CD4-positive, CD25-positive, alpha-beta regulatory T cell (primary cell): Measurements from ENCODE around the gene MAST4. TPM values are rescaled to one million over a fixed set of nuclear protein-coding genes. Genes with fewer than 3 reads are reported as not detected.

Experiments used
- ATAC-seq, 2 donors: fragments of 150-1000 bp; cut with Tn5 transposase; one replicate each; pipeline ENCODE4 v1.10.0; 2021; ENCODE audit warnings: low read depth in 2 of 2, moderate number of reproducible peaks in 2 of 2, moderate library complexity in 1 of 2
- DNase-seq, 3 donors: peaks; one replicate each; pipeline versions ENCODE4 v3.0.0 to v3.0.0-alpha.2; 2012 to 2022; ENCODE audit warnings: mixed read lengths in 1 of 3
- H3K27ac ChIP-seq: one replicate; pipeline ENCODE4 v1.7.0; 2013; ENCODE audit warnings: mild to moderate bottlenecking, low read length; ENCODE audit not compliant: insufficient read depth, poor library complexity, severe bottlenecking
- H3K27me3 ChIP-seq: one replicate; pipeline ENCODE4 v1.7.0; 2013; ENCODE audit warnings: low read length; ENCODE audit not compliant: control insufficient read depth, insufficient read depth
- H3K36me3 ChIP-seq: one replicate; pipeline ENCODE4 v1.7.0; 2013; ENCODE audit warnings: mild to moderate bottlenecking, low read length, moderate library complexity; ENCODE audit not compliant: control insufficient read depth, insufficient read depth
- H3K4me1 ChIP-seq: 2 replicates; pipeline ENCODE4 v1.7.0; 2013; ENCODE audit warnings: mild to moderate bottlenecking, low read length; ENCODE audit not compliant: insufficient read depth, control insufficient read depth, poor library complexity, severe bottlenecking
- H3K4me3 ChIP-seq: one replicate; pipeline ENCODE4 v1.7.0; 2013; ENCODE audit warnings: low read depth, mild to moderate bottlenecking, low read length, moderate library complexity
- H3K9me3 ChIP-seq, 2 experiments: 1 replicate in 1 of 2; 2 replicates in 1 of 2; pipeline ENCODE4 v1.7.0; 2013; ENCODE audit warnings: low read length in 2 of 2, mild to moderate bottlenecking in 1 of 2, moderate library complexity in 1 of 2; ENCODE audit not compliant: control insufficient read depth in 2 of 2
- H3K27ac Mint-ChIP-seq, 3 donors: one replicate each; pipeline ENCODE4 v1.8.0; 2020 to 2022; ENCODE audit warnings: mild to moderate bottlenecking in 3 of 3, mixed read lengths in 3 of 3, moderate library complexity in 2 of 3
- H3K27me3 Mint-ChIP-seq: one replicate; pipeline ENCODE4 v1.8.0; 2022; ENCODE audit warnings: mild to moderate bottlenecking, mixed read lengths
- H3K36me3 Mint-ChIP-seq: one replicate; pipeline ENCODE4 v1.8.0; 2020; ENCODE audit warnings: mixed read lengths
- H3K4me1 Mint-ChIP-seq, 4 donors: one replicate each; pipeline ENCODE4 v1.8.0; 2020 to 2022; ENCODE audit warnings: mixed read lengths in 4 of 4, mild to moderate bottlenecking in 1 of 4
- H3K4me3 Mint-ChIP-seq, 4 donors: one replicate each; pipeline ENCODE4 v1.8.0; 2020 to 2022; ENCODE audit warnings: mild to moderate bottlenecking in 4 of 4, mixed read lengths in 4 of 4, moderate library complexity in 3 of 4
- H3K9me3 Mint-ChIP-seq, 7 donors: one replicate each; pipeline ENCODE4 v1.8.0; 2020 to 2022; ENCODE audit warnings: mixed read lengths in 7 of 7, mild to moderate bottlenecking in 3 of 7, moderate library complexity in 2 of 7
- polyA plus RNA-seq, 4 donors: library from polyadenylated mRNA; unstranded; fragments of 300-500 nt; fragmentation: Illumina TruSeq; gene quantifications; one replicate each; pipeline ENCODE4 v1.2.3, GENCODE V29; 2021
- total RNA-seq: library from RNA; stranded (reverse); gene quantifications from one replicate; pipeline ENCODE4 v1.2.3, GENCODE V29; 2022

Gene MAST4
- total and polyA plus RNA-seq, 5 donors from 2014 or later, result 11.7 to 54.1 (median 12.7) TPM

GRCh38 chr5:66720780-66721179 is 124.6 kb downstream of the MAST4 start:
- H3K27me3 ChIP-seq, result no peaks in the 10 kb centered on the region
- H3K27ac ChIP-seq, result no peak overlapping the region
- H3K4me3 Mint-ChIP-seq, result no peak overlapping the region
- no peaks in the 10 kb centered on the region for H3K36me3 ChIP-seq
- H3K4me1 Mint-ChIP-seq, result no peaks in the 10 kb centered on the region
- ATAC-seq (no peak), DNase-seq (no peak)
- H3K27ac Mint-ChIP-seq, result no peak overlapping the region
- no peak overlapping the region for H3K4me3 ChIP-seq
- H3K9me3 Mint-ChIP-seq, result peaks cover 0 to 2% (median 0%) of the 10 kb centered on the region in 7 donors
- no peaks in the 10 kb centered on the region for H3K36me3 Mint-ChIP-seq
- H3K27me3 Mint-ChIP-seq, result peaks cover 19% of the 10 kb centered on the region
- H3K9me3 ChIP-seq, result no peaks in the 10 kb centered on the region
- no peaks in the 10 kb centered on the region for H3K4me1 ChIP-seq

- H3K4me3 Mint-ChIP-seq, result no peak overlapping the region
- peaks cover 1% of the 10 kb centered on the region for H3K27me3 ChIP-seq
- no peak overlapping the region for H3K27ac Mint-ChIP-seq
- no peaks in the 10 kb centered on the region for H3K36me3 Mint-ChIP-seq
- no peaks in the 10 kb centered on the region for H3K4me1 Mint-ChIP-seq
- no peak overlapping the region for H3K4me3 ChIP-seq
- DNase-seq (no peak), ATAC-seq (no peak)
- peaks cover 0 to 2% (median 0%) of the 10 kb centered on the region in 7 donors for H3K9me3 Mint-ChIP-seq
- no peaks in the 10 kb centered on the region for H3K4me1 ChIP-seq
- no peaks in the 10 kb centered on the region for H3K9me3 ChIP-seq
- peaks cover 19% of the 10 kb centered on the region for H3K27me3 Mint-ChIP-seq
- H3K36me3 ChIP-seq, result no peaks in the 10 kb centered on the region
- H3K27ac ChIP-seq, result no peak overlapping the region
Measured at GRCh38 chr5:66722686-66723085, 126.5 kb downstream of the MAST4 start.

- H3K27me3 ChIP-seq, result peaks cover 1% of the 10 kb centered on the region
- no peaks in the 10 kb centered on the region for H3K4me1 Mint-ChIP-seq
- no peak overlapping the region for H3K27ac Mint-ChIP-seq
- no peaks in the 10 kb centered on the region for H3K9me3 ChIP-seq
- ATAC-seq, result no peak
- H3K4me3 ChIP-seq, result no peak overlapping the region
- H3K36me3 ChIP-seq, result no peaks in the 10 kb centered on the region
- H3K27me3 Mint-ChIP-seq, result peaks cover 19% of the 10 kb centered on the region
- no peak overlapping the region for H3K4me3 Mint-ChIP-seq
- no peak overlapping the region for H3K27ac ChIP-seq
- H3K4me1 ChIP-seq, result no peaks in the 10 kb centered on the region
- DNase-seq, result no peak
- no peaks in the 10 kb centered on the region for H3K36me3 Mint-ChIP-seq
- peaks cover 0 to 2% (median 0%) of the 10 kb centered on the region in 7 donors for H3K9me3 Mint-ChIP-seq
Measured at GRCh38 chr5:66724349-66725139, 128.4 kb downstream of the MAST4 start.

DNA sequence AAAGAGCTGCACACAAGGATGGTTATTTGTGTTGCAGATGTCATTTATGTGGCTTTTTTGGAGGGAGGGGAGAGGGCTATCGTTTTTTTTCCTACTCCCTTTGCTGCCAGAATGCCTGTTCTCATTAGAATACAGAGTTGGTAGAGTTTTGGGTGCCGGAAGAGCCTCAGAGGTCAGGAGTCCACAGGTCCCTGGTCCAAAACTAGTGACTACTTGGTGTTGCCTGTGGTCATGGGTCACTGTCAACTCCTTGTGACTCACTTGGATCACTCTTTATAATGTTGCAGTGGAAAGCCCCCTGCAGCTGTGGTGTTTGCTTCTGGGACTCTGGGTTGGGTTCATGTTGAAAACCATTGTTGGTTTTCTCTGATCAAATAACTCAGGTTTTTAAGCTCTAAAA is 131.4 kb downstream of the MAST4 start:
- Histone ChIP-seq H3K4me1 (no peaks in the 10 kb centered on the region), H3K27me3 (peaks cover 3% of the 10 kb centered on the region), H3K27ac (no peak overlapping the region), H3K4me3 (no peak overlapping the region), H3K9me3 (no peaks in the 10 kb centered on the region), H3K36me3 (no peaks in the 10 kb centered on the region)
- Mint-ChIP-seq H3K4me1 (no peaks in the 10 kb centered on the region), H3K9me3 (no peaks in the 10 kb centered on the region), H3K4me3 (no peak overlapping the region), H3K27me3 (peaks cover 4% of the 10 kb centered on the region), H3K27ac (no peak overlapping the region), H3K36me3 (no peaks in the 10 kb centered on the region)
- ATAC-seq (no peak), DNase-seq (no peak)

DNA sequence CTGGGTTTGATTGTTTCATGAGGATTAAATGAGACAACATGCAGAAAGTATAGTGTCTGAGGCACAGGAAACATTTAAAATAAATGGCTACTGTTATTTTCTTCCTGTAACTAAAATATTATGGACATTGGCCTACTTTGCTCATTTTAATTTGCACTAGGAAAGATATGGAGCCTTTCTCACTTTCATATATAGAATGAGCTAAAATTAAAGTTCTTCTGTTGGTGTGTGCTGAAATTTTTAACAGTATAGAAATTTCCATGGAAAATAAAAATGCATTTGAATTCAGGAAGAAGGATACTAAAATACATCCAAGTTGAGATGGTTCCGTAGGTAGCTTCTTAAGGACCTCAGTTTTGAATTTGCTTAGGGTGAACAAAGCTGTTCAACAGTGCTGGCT is 131.9 kb downstream of the MAST4 start:
- no peak for ATAC-seq
- no peaks in the 10 kb centered on the region for H3K4me1 ChIP-seq
- H3K9me3 Mint-ChIP-seq, result no peaks in the 10 kb centered on the region
- no peak overlapping the region for H3K27ac Mint-ChIP-seq
- no peaks in the 10 kb centered on the region for H3K36me3 Mint-ChIP-seq
- no peak overlapping the region for H3K4me3 Mint-ChIP-seq
- peaks cover 4% of the 10 kb centered on the region for H3K27me3 ChIP-seq
- no peaks in the 10 kb centered on the region for H3K9me3 ChIP-seq
- no peak overlapping the region for H3K4me3 ChIP-seq
- no peak overlapping the region for H3K27ac ChIP-seq
- no peaks in the 10 kb centered on the region for H3K36me3 ChIP-seq
- H3K27me3 Mint-ChIP-seq, result peaks cover 4% of the 10 kb centered on the region
- DNase-seq, result no peak
- no peaks in the 10 kb centered on the region for H3K4me1 Mint-ChIP-seq

DNA sequence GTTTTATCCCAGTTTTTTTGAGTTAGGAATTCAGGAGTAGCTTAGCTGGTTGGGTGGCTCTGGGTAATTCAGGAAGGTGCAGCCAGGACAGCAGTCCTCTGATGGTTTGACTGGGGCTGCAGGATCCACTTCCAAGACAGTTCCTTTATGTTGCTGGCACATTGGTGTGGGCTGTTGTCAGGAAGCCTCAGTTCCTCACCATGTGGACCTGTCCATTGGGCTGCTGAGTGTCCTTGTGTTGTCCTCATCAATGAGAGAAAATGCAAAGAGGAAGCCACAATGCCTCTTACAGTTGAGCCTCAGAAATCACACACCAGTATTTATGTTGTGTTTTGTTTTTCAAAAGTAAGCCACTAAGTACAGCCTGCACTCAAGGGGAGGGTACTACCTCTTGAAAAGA is 140.9 kb downstream of the MAST4 start:
- peaks cover 13% of the 10 kb centered on the region for H3K27me3 ChIP-seq
- Mint-ChIP-seq H3K4me1 (no peaks in the 10 kb centered on the region), H3K27me3 (peaks cover 10% of the 10 kb centered on the region), H3K27ac (no peak overlapping the region), H3K4me3 (no peak overlapping the region), H3K9me3 (peaks cover 0 to 2% (median 0%) of the 10 kb centered on the region in 7 donors), H3K36me3 (no peaks in the 10 kb centered on the region)
- no peaks in the 10 kb centered on the region for H3K36me3 ChIP-seq
- ATAC-seq (no peak), DNase-seq (no peak)
- no peak overlapping the region for H3K4me3 ChIP-seq
- H3K9me3 ChIP-seq, result no peaks in the 10 kb centered on the region
- H3K27ac ChIP-seq, result no peak overlapping the region
- no peaks in the 10 kb centered on the region for H3K4me1 ChIP-seq

DNA sequence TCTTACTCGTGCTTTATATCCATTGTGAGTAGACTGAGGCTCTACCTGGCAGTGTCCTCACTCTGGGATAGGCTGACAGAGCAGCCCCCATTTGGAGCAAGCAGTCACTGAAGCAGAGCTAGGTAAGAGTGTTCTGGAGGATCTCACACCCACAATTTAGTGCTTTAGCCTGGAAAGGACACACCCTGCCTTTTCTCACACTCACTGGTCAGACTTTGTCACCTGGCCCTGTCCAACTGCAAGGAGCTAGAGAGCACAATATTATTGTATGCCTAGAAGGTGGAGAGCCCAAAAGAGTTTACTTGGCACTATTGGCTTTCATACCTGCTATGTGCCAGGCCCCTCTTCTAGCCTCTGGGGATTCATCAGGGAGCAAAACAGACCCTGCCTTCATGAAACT is 141.9 kb downstream of the MAST4 start:
- H3K4me3 ChIP-seq, result no peak overlapping the region
- H3K4me3 Mint-ChIP-seq, result no peak overlapping the region
- peaks cover 15% of the 10 kb centered on the region for H3K27me3 Mint-ChIP-seq
- no peaks in the 10 kb centered on the region for H3K36me3 Mint-ChIP-seq
- H3K36me3 ChIP-seq, result no peaks in the 10 kb centered on the region
- no peaks in the 10 kb centered on the region for H3K9me3 ChIP-seq
- H3K4me1 Mint-ChIP-seq, result no peaks in the 10 kb centered on the region
- peaks cover 10% of the 10 kb centered on the region for H3K27me3 ChIP-seq
- peak overlapping the region in 1 of 3 donors; percentile 3 for H3K27ac Mint-ChIP-seq
- ATAC-seq (no peak), DNase-seq (no peak)
- H3K27ac ChIP-seq, result no peak overlapping the region
- peaks cover 0 to 2% (median 0%) of the 10 kb centered on the region in 7 donors for H3K9me3 Mint-ChIP-seq
- H3K4me1 ChIP-seq, result no peaks in the 10 kb centered on the region

GRCh38 chr5:66739021-66739420 is 142.8 kb downstream of the MAST4 start:
- peaks cover 10% of the 10 kb centered on the region for H3K27me3 ChIP-seq
- Mint-ChIP-seq H3K4me1 (no peaks in the 10 kb centered on the region), H3K36me3 (no peaks in the 10 kb centered on the region), H3K4me3 (no peak overlapping the region), H3K9me3 (peaks cover 0 to 2% (median 0%) of the 10 kb centered on the region in 7 donors), H3K27me3 (peaks cover 15% of the 10 kb centered on the region), H3K27ac (no peak overlapping the region)
- ATAC-seq, result no peak
- H3K27ac ChIP-seq, result no peak overlapping the region
- H3K36me3 ChIP-seq, result no peaks in the 10 kb centered on the region
- H3K9me3 ChIP-seq, result no peaks in the 10 kb centered on the region
- DNase-seq, result no peak
- H3K4me3 ChIP-seq, result no peak overlapping the region
- no peaks in the 10 kb centered on the region for H3K4me1 ChIP-seq
